Vagina (tissue), 2 donors: ENCODE data around the gene GNAT1.

ENCODE experiments used
- CTCF ChIP-seq, 3 experiments: fragments of 450-650 bp in 2 of 3; fragments of 200-600 bp in 1 of 3; sonication (generic) in 1 of 3; IDR thresholded peaks; one replicate each; pipeline ENCODE4 v1.5.1; 2017 to 2019; ENCODE audit warnings: antibody characterized with exemption in 3 of 3, mild to moderate bottlenecking in 2 of 3, moderate library complexity in 2 of 3
- POLR2AphosphoS5 ChIP-seq, 2 donors: sonication (generic); formaldehyde crosslinking; IDR thresholded peaks; one replicate each; pipeline ENCODE4 v1.9.0; 2017; ENCODE audit warnings: antibody characterized with exemption in 2 of 2, mild to moderate bottlenecking in 2 of 2, low read depth in 1 of 2; ENCODE audit not compliant: insufficient read depth in 1 of 2

- TF ChIP-seq CTCF (IDR thresholded peaks at IDR 0.05): no peak
- no peak for TF ChIP-seq POLR2AphosphoS5 (IDR thresholded peaks at IDR 0.05; ENCODE audit: insufficient read depth in 1 of 2, low read depth in 1 of 2)
Measured at GRCh38 chr3:50208677-50209344, 17.4 kb downstream of the GNAT1 start.
